ENCODE data around the gene ZNF775.

Gene ZNF775

DNA sequence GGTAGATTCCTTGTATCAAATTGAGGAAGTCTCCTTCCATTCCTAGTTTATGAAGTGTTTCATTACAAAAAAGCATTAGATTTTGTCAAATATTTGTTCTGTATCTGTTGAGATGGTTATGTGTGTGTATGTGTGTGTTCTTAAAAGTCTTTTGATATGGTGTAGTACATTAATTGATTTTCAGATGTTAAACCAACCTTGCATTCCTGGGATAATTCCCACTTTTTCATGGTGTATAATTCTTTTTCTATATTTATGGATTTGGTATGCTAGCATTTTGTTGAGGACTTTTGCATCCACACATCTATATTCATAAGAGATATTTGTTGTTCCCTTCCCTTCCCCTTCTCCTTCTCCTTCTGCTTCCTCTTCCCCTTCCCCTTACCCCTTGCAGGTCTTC is 62.4 kb downstream of the ZNF775 start:
- no peak for DNase-seq (ENCODE audit: low read depth in 2 of 2)

DNA sequence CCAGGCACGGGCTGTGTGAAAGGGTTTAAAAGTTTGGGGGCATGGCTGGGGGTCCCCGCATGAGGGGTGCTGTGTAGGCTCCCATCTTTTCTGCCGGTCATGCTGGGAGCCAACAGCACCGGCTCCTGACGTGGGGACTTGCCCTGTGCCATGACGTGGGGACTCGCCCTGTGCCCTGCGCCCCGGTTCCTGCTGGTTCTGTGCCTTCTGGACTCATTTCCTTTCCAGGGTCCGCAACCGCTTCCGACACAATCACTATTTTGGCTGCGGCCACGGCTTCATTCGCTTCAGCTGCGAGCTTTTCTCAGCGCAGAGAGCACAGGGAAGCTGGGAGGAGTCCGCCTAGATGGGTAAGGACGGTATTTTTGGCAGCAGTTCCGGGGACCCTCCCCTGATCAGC is 63.7 kb downstream of the ZNF775 start:
- DNase-seq (ENCODE audit: low read depth in 2 of 2): no peak

DNA sequence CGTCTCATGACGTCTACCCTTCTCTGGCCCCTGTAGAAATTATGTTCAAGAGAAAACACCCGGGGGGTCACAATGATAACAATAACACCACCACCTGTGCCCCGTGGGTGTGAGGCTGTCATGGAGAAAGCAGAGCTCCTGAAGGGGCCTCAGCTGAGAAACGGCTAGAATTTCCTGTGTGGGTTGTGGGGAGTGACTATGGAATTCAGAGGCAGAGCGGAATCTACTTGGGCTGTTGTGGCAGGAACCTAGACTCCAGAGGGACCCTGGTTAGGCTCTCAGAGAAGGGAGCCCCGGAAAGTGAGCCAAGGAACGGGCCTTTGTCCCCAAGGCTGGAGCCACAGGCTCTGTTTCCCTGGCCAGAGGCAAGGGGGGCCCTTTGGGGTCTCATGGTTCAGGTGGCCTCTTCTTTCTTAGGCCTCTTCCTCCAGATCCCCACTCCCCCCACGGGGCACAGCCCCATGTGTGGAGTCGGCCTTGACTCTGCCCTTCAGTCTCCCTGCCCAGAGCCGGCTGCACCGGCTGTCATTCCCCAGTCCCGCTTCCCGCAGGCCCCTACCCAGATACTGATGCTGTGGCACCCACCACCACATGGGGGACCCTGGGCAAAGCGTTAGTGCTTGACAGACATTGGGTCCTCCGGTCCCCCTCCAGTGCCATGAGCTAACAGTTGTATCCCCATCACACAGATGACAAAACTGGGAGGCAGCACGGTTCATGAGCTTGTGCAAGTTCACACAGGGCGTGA is 64.8 kb downstream of the ZNF775 start:
- no peak for DNase-seq (ENCODE audit: low read depth in 2 of 2)

DNA sequence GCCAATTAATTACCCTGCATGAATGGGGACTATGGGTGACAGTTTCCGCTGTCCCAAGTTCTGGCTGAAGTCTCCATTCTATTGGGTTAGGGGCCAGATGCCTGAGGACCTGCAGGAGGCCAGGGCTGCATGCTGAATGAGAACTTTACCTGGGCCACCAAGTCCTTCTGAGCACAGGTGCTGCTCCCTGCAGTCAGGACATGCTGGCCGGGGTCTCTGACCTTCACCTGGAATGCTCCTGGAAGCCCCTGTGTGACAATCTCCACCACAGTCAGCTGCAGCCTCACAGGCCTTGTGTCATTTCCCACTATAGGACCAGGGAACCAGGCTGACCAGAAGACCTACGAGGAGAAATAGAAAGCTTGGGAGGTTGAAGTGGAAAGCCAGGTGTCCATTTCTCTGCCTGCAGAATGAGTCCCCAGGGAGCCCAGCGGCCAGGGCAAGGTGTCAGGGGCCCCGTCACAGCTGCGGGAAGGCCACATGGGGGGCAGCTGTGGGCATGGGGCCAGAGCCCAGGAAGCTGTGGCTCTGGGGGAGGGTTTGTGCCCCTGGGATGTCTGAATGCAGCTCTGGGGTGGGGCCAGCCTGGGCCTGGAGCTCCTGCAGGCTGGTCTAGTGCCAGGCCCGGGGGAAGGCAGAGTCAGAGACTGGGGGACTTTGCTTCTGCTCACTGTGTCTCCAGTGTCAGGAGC is 65.7 kb downstream of the ZNF775 start:
- DNase-seq (ENCODE audit: low read depth in 2 of 2): no peak

DNA sequence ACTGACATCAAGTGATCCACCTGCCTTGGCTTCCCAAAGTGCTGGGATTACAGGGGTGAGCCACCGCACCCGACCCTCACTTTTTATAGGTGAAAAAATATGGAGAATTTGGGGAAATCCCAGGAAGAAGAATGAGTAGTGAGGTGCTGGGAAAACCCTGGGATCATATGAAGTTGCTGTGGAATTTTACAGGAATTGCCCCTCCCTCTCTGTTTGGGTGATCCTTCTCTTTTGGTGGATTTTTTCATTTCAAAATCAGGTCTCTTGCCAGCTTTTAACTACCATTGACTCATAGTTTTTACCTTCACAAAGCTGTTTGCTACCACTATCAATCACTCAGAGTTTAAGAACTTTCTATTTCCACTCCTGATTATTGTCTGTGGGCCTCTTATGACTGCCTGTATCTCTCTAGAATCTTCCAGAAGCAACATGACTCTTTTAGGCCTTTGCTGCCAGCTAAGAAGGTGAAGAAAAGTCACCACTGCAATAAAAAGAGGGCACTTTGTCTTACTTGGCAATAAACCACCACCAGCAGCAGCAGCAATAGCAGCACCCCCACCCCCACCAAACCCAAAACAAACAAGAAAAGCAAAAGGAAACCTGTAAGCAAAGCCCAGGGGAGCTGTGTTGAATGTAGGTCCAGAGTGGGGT is 67.3 kb downstream of the ZNF775 start:
- DNase-seq (ENCODE audit: low read depth in 2 of 2): no peak
